SU-DHL-6 (cell line): ENCODE results near the gene MGMT.

ENCODE experiments used
- EZH2phosphoT487 ChIP-seq: fragments of 200-600 bp; sonication (generic), shearing (Covaris generic); conservative IDR thresholded peaks from 2 replicates; pipeline ENCODE4 v1.6.1; 2018; ENCODE audit warnings: mild to moderate bottlenecking, antibody characterized with exemption, low read length, moderate library complexity, mixed read lengths
- TF ChIP-seq, protein P1 (sequence below): fragments of 200-600 bp; sonication (generic); IDR thresholded peaks from one replicate; pipeline ENCODE4 v1.5.1; 2017; ENCODE audit warnings: antibody characterized with exemption, mild to moderate bottlenecking, low read length, moderate library complexity; ENCODE audit not compliant: insufficient read depth, poor library complexity, severe bottlenecking

DNA sequence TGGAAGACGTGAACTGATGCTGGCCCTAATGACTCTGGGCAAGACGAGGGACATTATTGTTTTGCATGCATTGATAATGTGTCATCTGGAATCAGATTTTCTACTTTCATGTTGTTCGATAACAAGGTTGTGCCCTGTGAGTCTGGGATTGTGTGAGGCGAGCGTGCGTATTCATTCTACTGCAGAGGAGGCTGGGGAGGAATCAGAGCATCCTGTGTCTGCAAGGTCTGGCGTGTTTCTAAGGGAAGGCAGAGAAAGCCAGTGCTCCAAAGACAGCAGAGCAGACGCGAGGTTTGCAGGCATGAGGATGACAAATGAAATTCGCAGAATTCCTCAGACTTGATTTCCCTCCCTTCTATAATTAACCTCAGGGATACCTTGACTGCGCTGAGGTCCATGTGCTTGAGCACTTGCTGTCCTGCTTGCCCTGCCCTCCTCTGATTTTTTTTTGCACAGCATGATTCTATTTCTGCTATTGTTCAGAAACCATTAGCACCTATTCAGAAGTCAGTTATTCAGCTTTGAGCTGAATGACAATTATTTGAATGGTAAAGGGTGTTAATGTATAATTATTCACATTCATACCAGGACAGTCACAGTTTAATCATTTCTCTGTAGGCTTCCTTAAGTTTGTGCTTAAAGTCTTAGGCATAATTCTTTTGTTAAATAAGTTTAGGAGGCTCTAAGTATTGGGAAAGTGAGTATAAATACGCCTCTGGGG lies 263.4 kb downstream of the MGMT start:
- TF ChIP-seq, protein P1, sequence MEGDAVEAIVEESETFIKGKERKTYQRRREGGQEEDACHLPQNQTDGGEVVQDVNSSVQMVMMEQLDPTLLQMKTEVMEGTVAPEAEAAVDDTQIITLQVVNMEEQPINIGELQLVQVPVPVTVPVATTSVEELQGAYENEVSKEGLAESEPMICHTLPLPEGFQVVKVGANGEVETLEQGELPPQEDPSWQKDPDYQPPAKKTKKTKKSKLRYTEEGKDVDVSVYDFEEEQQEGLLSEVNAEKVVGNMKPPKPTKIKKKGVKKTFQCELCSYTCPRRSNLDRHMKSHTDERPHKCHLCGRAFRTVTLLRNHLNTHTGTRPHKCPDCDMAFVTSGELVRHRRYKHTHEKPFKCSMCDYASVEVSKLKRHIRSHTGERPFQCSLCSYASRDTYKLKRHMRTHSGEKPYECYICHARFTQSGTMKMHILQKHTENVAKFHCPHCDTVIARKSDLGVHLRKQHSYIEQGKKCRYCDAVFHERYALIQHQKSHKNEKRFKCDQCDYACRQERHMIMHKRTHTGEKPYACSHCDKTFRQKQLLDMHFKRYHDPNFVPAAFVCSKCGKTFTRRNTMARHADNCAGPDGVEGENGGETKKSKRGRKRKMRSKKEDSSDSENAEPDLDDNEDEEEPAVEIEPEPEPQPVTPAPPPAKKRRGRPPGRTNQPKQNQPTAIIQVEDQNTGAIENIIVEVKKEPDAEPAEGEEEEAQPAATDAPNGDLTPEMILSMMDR = no peak
- TF ChIP-seq EZH2phosphoT487 = no peak
